Measurements from ENCODE around the gene KRTDAP.

The KRTDAP gene, protein sequence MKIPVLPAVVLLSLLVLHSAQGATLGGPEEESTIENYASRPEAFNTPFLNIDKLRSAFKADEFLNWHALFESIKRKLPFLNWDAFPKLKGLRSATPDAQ

DNA sequence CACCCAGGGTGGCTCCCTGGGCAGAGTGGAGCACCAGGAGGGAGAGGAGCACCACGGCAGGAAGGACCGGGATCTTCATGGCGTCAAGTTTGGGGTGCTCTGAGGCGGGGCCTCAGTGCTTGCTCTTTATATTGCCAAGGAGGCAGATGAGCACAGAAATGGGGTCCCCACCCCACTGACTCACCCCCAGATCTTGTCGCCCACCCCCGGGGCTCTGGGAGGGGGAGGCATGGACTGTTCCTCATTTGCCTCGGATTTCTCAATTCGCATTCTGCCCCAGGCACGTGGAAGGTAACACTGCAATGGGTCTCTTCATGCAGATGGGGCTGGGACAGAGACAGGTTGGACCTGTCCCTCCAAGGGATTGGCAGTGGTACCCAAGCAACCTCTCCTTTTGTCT is at the start of gene KRTDAP:
Gene KRTDAP (minus strand): TSS at position 101 of the 400 bp plus-strand sequence. CDS start 22 bp downstream, at position 79.
- no peak for DNase-seq (ENCODE audit: low read depth, low spot score)

DNA sequence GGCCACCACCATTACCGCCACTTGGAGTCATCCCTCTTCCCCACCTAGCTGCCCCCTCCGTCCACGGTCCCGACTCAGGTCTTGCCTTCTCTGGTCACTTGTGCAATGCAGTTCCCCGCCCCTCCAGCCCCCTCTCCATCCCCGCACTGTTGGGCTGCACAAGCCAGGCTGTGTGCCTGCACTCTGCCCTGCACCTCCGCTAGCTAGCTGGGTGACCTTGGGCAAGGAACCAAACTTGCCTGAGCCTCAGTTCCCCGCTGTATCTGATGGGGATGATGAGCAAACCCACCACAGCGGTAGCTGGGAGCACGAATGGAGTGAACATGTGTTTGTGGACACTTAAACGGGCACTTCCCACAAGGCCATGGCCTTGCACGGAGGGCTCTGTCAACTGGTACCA is 49.6 kb upstream of the KRTDAP start:
- DNase-seq (ENCODE audit: low read depth, low spot score): no peak

DNA sequence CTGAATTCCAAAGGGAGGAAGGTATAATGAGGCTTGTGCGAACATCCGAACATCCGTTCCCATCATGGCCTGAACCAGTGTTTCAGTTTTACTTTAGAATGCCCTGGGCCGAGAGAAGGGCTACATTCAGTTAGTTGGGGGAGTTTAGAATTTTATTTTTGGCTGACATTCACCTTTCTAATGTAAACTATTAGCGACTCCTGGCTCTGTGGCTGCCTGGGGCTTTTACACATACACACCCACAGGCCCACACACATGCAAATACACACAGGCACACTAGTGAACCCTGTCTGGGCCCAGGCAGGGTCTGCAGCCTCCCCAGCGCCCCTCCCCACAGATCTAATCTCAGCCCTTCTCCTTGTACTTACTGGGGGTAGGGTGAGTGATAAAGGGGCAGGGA is 49.0 kb upstream of the KRTDAP start:
- no peak for DNase-seq (ENCODE audit: low read depth, low spot score)

DNA sequence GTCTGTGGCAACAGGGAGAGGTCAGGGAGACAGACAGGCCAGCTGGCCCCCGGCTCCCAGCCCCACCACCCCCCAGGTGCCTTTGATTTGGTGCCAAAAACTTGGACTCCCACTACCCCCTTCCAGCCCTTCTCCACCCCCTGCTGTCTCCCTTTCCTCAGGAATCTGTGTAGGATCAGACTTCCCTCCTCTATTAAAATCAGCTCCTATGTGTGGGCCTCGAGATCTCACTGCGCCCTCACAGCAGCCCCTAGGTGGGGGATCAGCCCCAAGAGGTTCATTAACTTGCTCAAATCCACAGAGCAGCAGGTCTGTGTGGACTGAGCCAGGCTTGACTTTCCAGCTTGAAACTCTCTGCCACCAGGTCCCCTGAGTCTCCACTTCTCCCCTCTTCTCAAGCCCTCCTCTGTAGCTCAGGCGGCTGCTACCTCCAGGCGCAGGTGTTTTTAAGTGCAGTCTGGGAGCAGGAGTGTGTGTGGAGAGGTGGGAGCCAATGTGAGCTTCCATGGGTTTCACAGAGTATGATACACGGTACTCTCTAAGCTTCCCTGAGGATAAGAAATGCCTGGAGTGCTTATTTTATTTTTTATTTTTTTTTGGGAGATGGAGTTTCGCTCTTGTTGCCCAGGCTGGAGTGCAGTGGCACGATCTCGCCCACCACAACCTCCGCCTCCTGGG is 44.7 kb upstream of the KRTDAP start:
- no peak for DNase-seq (ENCODE audit: low read depth, low spot score)

DNA sequence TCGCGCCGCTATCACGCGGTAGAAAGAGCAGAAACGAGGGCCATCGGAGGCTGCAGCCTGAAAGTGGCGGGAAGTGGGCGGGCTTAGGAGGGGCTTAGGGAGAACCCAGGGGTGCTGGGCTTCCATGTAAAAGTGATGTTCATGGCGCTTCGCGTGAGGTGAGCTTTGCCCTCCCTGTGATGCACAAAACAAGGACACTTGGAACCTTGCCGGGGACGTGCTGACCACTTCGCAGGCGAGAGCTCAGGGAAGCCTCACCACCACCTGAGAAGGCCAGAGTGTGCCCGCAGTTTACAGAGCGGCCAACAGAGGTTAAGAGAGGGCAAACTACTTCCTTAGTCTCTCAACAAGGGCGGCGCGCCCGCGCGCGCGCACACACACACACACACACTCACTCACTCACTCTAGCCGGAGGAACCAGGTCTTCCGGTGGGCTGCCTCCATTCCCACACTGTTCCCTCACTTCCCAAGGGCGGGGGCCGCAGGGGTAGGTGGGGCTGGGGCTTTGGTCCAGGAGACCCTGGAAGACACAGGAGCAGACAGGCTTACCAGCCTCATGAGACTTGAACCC is 43.6 kb upstream of the KRTDAP start:
- no peak for DNase-seq (ENCODE audit: low read depth, low spot score)

DNA sequence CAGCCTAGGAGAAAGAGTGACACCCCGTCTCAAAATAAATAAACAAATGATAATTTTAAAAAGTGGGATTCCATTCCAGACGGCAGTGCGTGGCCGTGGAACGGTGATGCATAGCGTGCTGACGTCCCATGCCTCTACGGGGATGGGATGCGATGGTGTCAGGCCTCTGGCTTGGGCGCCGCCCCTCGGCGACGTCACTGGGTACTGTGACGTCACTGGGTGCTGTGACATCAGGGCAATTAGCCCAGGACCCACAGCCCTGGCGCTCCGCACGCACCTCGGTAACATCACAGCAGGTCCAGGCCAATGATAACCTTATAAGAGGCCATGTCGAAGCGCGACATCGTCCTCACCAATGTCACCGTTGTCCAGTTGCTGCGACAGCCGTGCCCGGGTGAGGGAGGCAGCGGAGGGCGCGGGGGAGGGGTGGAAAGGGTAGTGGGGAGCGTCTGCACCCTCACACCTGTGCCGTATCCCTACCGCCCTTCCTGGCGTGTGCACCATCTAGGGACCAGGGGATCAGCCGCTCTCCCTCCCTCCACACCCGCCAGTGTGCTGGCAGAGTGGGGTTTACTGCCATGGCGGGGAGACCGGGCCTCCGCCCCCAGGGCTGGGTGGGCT is 43.0 kb upstream of the KRTDAP start, which contains the start of gene GAPDHS:
Gene GAPDHS (plus strand): TSS at position 256 of the 621 bp plus-strand sequence. CDS start 72 bp downstream, at position 328.
- no peak for DNase-seq (ENCODE audit: low read depth, low spot score)

DNA sequence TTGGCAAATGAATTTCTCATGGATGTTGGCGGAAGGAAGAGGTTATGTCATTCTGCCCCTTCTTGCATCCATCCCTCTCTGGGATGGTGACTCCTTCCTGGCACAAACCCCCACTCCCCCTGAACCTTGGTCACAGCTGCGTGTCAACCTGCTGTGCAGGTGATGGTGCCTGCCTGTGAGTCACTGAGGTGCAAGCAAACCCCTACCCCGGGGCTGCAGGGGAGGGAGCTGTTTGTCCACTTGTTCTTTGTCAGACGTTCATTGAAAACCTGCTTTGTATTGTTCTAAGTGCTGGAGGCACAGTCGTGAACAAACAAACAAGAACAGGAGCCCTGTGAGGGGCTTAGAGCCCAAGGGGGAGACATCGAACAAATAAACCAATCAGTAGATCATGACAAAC is 41.0 kb upstream of the KRTDAP start:
- DNase-seq (ENCODE audit: low read depth, low spot score): no peak

DNA sequence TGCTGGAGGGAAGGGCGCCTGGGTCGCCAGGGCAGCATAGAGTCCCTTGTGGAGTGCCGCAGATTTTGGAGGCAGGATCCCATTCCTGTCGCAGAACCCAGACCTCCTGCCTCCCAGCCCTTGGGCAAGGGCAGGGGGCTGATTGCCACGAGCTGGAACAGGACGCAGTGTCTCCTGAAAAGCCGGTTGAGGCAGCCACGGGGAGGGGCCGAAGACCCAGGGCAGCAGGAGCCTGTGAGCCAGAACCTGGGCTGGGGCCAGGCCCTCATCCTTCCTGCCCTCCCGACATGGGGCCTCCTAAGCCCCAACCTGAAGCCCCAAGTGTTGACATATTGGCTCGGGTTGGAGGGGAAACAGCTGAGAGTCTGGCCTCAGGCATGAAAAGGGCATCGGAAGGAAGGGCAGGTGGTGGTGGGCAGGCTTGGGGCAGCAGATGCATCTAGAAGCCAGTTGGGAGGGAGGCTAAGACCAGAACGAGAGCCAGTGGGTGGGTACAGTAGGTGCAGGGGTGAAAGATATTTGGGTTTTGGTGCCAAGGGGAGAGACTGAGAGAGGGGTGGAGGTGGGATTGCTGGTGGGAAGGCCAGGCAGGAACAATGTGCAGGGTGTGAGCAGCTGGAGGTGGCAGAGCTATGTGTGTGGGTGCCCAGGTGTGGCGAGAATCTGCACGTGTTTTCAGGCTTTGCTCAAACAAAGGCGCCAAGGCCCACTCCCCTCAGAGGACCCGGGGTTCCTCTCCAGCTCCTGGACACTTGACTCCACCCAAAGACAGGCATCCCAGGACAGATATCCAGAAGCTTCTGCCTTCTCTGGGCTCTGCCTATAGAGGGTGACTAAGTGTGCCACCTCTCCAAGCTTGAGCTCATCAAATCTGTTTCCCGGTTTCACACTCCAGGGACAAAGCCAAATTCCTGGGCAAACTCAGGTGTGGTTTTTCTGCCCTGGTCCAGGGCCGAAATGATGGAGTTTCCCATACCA is 39.3 kb upstream of the KRTDAP start:
- no peak for DNase-seq (ENCODE audit: low read depth, low spot score)

DNA sequence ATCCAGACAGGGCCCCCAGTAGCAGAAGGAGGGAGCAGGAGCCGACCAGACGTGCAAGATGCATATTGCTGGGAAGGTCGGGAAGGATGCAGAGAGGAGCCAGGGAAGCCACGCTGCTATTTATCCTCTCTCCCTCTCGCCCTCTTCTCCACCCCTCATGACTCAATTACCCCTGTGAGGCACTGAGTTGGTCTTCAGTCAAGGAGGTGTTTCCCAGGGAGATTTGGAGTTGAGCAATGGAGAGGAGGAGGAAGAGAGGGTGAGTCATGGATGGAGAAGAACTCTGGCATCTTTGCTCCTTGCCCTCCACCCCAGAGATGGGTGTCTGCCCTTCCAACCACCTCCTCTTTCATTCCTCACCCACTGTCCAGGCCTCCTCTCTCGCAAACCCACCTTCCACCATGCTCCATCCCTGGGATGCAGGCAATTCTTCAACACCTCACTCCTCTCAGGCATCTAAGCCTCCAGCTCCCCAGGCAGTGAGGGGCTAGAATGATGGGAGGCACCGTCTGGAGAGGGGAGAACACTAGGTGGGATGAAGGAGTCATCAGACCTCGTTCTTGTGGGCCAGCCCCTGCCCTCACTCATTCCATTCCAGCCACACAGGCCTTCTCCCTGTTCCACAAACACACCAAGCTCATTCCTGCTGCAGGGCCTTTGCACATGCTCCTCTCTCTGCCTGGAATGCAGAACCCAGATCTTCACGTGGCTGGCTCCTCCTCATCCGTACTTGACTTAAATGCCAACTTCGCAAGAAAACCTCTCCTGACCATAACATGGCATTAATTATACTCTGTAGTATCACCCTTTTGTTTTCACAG is 38.2 kb upstream of the KRTDAP start, which contains the start of gene SBSN:
Gene SBSN (minus strand): TSS at position 94 of the 821 bp plus-strand sequence. CDS start 30 bp downstream, at position 64.
- DNase-seq (ENCODE audit: low read depth, low spot score): no peak

DNA sequence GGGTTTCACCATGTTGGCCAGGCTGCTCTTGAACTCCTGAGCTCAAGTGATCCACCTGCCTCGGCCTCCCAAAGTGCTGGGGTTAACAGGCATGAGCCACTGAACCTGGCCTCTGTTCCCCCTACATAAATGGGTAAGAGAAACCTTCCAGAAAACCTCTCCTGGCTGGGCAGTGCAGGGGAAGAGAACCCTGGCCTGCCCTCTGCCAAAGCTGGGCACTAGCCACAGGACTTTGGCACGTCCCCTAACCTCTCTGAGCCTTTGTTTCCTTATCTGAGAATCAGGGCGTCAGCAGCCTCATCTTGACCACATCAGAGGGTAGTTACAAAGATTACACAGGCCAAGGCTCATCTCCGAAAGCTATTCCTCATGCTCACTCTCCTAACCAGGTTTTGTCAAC is 35.6 kb upstream of the KRTDAP start:
- DNase-seq (ENCODE audit: low read depth, low spot score): no peak

DNA sequence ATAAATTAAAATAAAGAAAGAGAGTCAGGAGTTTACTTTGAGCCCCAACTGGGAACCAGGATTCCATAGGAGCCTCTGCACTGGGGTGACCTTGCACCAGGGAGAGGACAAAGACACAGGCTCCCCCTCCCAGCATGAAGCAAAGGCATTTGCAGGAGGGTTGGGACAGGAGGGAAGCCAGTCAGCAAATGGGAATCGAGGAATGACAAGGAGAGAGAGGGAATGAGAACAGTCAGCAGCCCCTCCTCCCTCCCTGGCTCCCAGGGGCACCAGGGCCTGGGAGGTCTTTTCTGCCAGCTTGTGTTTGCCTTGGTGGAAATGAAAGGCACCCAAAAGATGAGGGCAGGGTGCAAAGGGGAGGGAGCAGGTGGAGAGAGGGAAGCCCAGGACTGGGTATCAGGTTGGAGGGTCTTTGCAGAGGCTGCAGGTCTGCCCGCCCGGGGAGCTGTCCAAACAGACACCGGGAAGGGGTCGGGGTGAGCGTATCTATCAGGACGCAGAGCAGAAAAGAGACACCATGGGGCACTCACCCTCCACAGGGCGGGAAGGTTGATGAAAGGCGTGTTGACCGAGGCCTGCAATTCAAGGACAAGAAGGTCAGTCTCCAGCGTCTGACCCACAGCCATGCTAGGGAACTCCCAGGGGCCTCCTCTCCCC is 34.0 kb upstream of the KRTDAP start:
- no peak for DNase-seq (ENCODE audit: low read depth, low spot score)

DNA sequence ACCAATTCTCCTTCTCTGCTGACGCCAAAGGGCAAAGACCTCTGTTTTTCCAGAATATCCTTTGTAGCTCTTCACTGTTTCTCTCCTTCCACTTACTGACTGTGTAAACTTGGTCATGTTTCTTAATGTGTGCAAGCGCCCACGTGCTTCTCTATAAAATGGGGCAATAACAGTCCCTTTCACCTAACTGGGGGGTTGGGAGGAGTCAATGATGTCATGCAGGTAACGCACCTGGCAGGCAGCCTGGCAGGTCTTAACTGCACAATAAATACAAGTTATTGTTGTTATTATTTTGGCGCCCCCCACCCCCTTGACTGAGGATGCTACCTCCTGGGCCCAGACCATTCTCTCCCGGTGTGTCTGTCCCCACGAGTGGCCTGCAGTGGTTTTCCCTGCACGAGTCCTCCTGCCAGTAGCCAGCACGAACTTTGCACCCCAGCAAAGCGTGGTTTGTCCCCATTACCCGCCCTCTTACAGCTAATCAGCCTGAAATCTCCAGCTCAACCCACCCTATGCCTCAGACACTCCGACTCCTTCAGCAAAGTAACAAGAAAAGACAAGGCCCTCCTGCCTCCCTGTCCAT is 32.6 kb upstream of the KRTDAP start:
- DNase-seq (ENCODE audit: low read depth, low spot score): no peak

DNA sequence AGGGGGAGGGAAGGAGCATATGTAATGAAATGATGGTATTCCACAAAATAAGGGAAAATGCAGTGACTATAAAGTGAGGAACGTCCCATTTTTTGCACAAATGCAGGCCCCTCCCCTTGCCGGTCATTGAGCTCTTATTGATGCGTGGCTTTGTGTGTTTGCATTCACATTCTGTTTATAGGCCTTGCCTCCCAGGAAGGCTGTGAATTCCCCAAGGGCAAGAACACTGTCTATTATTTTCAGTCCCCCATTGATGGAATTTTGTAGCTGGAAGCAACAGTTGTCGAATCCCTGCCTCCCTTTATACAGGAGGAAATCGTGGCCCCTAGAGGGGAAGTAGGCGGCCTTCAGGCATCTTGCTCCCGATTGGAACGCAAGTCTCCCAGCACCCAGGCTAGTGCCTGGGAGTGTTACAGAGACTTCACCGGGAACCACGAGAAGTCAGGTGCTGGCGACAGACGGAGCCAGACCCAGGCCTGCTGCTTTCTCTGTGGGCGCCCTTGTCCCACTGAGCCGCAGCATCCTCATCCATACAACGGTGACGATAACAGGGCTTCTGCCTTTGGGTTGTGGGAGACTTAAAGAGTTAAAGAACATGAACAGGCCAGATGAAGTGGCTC is 31.0 kb upstream of the KRTDAP start:
- DNase-seq (ENCODE audit: low read depth, low spot score): no peak

DNA sequence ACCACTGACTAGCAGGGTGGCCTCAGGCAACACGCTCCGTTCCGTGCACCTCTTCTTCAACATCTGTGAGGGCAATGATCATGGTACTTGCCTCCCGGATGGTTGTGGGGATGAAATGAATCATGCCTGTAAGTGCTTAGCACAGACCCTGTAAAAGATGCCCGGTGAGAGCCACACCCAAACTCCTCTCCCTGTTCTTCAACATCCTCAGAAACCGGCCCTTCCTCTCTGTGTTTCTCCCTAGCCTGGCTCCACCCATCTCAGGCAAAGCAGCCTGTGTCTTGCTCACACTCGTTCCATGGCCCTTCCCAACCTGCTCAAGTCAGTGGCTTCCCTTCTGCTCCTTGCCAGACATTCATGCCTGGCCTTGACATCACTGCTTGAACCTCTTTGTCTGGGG is 29.0 kb upstream of the KRTDAP start:
- no peak for DNase-seq (ENCODE audit: low read depth, low spot score)

DNA sequence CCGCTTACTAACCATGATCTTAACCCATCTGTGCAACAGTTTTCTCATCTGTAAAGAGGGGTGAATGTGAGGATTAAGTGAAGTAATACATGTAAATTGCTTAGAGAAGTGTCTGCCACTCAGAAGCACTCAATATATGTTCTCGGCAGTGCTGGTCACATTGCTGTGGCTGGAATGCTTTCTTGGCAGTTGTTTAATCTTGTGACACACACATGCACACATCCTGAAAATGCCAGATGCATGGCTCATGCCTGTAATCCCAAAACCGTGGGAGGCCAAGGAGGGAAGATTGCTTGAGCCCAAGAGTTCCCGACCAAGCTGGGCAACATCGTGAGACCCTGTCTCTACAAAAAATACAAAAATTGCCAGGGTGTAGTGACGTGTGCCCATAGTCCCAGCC is 28.0 kb upstream of the KRTDAP start:
- no peak for DNase-seq (ENCODE audit: low read depth, low spot score)

DNA sequence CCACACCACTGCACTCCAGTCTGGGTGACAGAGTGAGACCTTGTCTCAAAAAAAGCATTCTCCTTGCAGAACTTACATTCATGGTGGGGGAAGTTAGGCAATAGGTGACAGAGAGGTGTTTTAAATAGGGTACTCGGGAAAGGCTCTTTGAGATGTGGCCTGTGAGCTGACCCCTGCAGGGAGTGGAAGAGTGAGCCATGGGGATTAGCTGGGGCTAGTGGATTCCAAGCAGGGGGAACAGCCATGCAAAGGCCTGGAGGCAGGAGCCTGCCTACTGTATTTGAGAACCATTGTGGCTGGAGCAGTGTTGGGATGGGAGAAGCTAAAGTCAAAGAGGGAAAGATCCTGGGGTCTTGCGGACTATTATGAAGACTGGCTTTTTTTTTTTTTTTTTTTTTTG is 27.1 kb upstream of the KRTDAP start:
- DNase-seq (ENCODE audit: low read depth, low spot score): no peak

DNA sequence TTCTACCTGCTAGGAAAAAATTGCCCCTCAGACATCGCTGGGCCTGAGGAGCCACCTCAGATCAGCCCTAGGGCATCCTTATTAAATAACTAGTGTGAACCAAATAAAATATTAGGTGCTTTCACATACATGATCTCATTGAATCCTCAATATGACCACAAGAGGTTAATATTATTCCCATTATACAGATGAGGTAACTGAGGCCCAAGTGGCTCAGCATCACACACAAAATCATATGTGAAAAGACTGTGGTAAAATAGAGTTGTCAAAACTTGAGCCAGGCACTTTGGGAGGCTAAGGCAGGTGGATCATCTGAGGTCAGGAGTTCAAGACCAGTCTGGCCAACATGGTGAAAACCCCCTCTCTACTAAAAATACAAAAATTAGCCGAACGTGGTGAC is 26.0 kb upstream of the KRTDAP start:
- no peak for DNase-seq (ENCODE audit: low read depth, low spot score)

DNA sequence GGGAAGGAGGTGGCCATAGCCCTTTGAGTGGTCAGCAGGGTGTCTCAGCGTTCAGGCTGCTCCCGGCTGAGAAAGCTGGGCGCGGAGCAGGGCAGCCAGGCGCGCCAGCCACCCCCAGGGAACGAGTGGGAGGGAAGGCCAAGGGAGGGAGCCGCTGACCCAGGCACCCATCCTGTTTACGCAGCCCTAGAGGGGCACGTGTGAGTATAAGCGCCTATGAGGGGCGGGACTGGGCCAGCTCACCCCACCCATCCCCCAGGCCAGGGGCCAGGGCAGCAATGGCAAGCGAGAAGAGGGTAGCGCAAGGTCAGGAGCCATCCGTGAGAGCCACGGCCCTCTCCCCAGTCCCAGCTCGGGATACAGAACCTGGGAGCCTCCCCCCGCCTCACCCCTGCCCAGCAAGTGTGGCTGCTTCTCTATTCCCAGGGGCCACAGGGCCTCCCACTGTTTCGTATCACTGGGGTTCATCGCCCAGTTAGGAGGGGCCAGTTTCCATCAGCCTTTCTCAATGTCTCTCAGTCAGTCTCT is 24.1 kb upstream of the KRTDAP start:
- no peak for DNase-seq (ENCODE audit: low read depth, low spot score)

DNA sequence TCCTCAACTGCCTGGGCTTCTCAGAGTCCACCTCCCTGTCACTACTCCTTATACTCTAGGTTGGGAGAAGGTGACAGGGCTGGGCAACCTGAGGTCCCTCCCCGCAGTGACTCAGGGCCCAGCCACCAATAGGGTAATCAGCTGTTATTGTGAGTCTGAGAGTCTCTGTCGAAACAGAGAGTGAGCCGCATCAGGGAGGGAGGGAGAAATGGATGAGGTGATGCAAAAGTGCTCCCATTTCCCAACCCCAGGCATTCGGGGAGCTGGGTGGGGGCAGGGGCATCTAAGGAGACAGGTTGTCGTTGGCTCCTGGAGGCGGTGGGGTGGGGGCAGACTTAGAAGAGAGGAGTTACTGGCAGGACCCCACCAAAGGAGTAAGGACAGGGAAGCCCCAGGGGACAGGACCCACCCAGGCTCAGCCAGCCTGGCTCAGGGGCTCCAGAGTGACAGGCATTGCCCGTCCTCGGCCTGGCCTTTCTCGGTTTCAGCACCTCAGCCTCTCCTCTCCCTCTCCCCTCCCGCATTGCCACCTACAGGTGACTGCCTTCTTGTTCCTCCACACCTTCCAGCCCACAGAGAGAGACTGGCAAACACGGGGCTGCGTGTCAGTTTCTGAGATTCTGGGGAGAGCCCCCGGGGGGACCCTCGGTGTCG is 23.5 kb upstream of the KRTDAP start, which contains the start of gene DMKN:
Gene DMKN (minus strand): TSS at position 22 of the 654 bp plus-strand sequence. CDS start 174 bp downstream, outside the sequence.
- DNase-seq (ENCODE audit: low read depth, low spot score): no peak

Measured in activated CD4-positive, CD25-positive, alpha-beta regulatory T cell treated with anti-CD3 and anti-CD28 coated beads, Interleukin-2, amount 50 U/mL, for 16 hours (primary cell).